MM.1S (cell line): ENCODE data around the gene KRTAP26-1.

Experiments
- DNase-seq: peaks from one replicate; pipeline ENCODE4 v3.0.0-alpha.2; 2015
- H2AFZ ChIP-seq: fragments of 300-600 bp; sonication (generic); 2 replicates; pipeline ENCODE4 v1.6.0; 2016; ENCODE audit warnings: antibody characterized with exemption, low read length
- H3F3A ChIP-seq: fragments of 300-600 bp; sonication (generic); 2 replicates; pipeline ENCODE4 v1.6.1; 2016; ENCODE audit warnings: mild to moderate bottlenecking, antibody characterized with exemption, low read length, moderate library complexity, mixed read lengths; ENCODE audit not compliant: insufficient read depth
- H3K27ac ChIP-seq: fragments of 300-600 bp; sonication (generic); 2 replicates; pipeline ENCODE4 v1.5.1; 2016; ENCODE audit warnings: mild to moderate bottlenecking, low read length
- H3K27me3 ChIP-seq: fragments of 300-600 bp; sonication (generic); replicated peaks from 2 replicates; pipeline ENCODE4 v1.6.0; 2016; ENCODE audit warnings: low read length; ENCODE audit not compliant: insufficient read depth
- H3K36me3 ChIP-seq: fragments of 300-600 bp; sonication (generic); replicated peaks from 2 replicates; pipeline ENCODE4 v1.6.1; 2016; ENCODE audit warnings: mild to moderate bottlenecking, low read length, mixed read lengths; ENCODE audit not compliant: insufficient read depth
- H3K4me1 ChIP-seq: fragments of 300-600 bp; sonication (generic); 2 replicates; pipeline ENCODE4 v1.6.1; 2016; ENCODE audit warnings: low read length, mixed read lengths
- H3K4me2 ChIP-seq: fragments of 300-600 bp; sonication (generic); 2 replicates; pipeline ENCODE4 v1.6.0; 2016; ENCODE audit warnings: low read depth, low read length
- H3K4me3 ChIP-seq: fragments of 300-600 bp; sonication (generic); 2 replicates; pipeline ENCODE4 v1.5.1; 2016; ENCODE audit warnings: low read length, mixed read lengths
- H3K79me2 ChIP-seq: fragments of 300-600 bp; sonication (generic); 2 replicates; pipeline ENCODE4 v1.6.1; 2016; ENCODE audit warnings: mixed run types, low read length, mixed read lengths
- H3K9ac ChIP-seq: fragments of 300-600 bp; sonication (generic); 2 replicates; pipeline ENCODE4 v1.6.1; 2016; ENCODE audit warnings: low read length, mixed read lengths
- H3K9me2 ChIP-seq: fragments of 300-600 bp; sonication (generic); replicated peaks from 2 replicates; pipeline ENCODE4 v1.6.1; 2016; ENCODE audit warnings: mild to moderate bottlenecking, low read length, mixed read lengths; ENCODE audit not compliant: insufficient read depth
- H3K9me3 ChIP-seq: fragments of 300-600 bp; sonication (generic); replicated peaks from 2 replicates; pipeline ENCODE4 v1.6.1; 2016; ENCODE audit warnings: mild to moderate bottlenecking, low read length, mixed read lengths; ENCODE audit not compliant: insufficient read depth
- H4K20me1 ChIP-seq: fragments of 300-600 bp; sonication (generic); 2 replicates; pipeline ENCODE4 v1.6.1; 2016; ENCODE audit warnings: mild to moderate bottlenecking, low read length, moderate library complexity, mixed read lengths; ENCODE audit not compliant: insufficient read depth
- EZH2 ChIP-seq: fragments of 300-600 bp; sonication (generic); optimal IDR thresholded peaks from 2 replicates; pipeline ENCODE3; 2017; ENCODE audit warnings: low read depth, mild to moderate bottlenecking, antibody characterized with exemption, low read length, mixed read lengths
- EZH2phosphoT487 ChIP-seq: fragments of 300-600 bp; sonication (generic); IDR thresholded peaks from 2 replicates; pipeline ENCODE4 v1.6.1; 2018; ENCODE audit warnings: antibody characterized with exemption, low read length
- TF ChIP-seq, protein P1 (sequence below): fragments of 300-600 bp; sonication (generic); IDR thresholded peaks from 2 replicates; pipeline ENCODE4 v1.5.1; 2016; ENCODE audit warnings: antibody characterized with exemption, low read length, mixed read lengths

Gene KRTAP26-1

DNA sequence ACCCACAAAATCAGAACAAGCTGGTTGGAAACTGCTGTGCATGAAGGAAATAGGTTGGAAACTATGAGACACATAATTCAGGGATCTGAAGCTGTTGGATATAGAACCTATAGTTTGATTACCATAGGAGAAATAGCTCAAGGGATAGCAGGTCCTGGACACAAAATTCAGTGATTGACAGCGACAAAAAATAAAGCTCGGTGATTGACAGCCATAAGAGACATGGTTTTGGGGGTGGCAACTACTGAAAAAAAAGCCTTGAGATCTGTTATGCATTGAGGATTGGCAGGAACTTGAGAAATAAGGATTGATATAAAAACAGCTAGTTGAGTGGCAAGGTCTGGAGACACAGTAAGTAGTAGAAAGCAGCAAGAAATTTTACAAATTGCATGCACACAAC lies 30.9 kb downstream of the KRTAP26-1 start, which contains the start of gene KRTAP25-1:
TSS of gene KRTAP25-1 (minus strand) at position 300 of the 400 bp plus-strand sequence. CDS start at position 276, 24 bp downstream.
- no peak for DNase-seq
- H3K9me2 ChIP-seq: no peaks in the 10 kb centered on the region; the same call in 1 of the 2 replicates
- no peaks in the 10 kb centered on the region for H3K4me1 ChIP-seq
- TF ChIP-seq, protein P1, sequence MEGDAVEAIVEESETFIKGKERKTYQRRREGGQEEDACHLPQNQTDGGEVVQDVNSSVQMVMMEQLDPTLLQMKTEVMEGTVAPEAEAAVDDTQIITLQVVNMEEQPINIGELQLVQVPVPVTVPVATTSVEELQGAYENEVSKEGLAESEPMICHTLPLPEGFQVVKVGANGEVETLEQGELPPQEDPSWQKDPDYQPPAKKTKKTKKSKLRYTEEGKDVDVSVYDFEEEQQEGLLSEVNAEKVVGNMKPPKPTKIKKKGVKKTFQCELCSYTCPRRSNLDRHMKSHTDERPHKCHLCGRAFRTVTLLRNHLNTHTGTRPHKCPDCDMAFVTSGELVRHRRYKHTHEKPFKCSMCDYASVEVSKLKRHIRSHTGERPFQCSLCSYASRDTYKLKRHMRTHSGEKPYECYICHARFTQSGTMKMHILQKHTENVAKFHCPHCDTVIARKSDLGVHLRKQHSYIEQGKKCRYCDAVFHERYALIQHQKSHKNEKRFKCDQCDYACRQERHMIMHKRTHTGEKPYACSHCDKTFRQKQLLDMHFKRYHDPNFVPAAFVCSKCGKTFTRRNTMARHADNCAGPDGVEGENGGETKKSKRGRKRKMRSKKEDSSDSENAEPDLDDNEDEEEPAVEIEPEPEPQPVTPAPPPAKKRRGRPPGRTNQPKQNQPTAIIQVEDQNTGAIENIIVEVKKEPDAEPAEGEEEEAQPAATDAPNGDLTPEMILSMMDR: no peak
- TF ChIP-seq EZH2phosphoT487 (no peak), EZH2 (no peak)
- H3K4me2 ChIP-seq: no peak within 1 kb of the TSS
- no peaks in the 10 kb centered on the region for H3K79me2 ChIP-seq
- H3K27me3 ChIP-seq: no peaks in the 10 kb centered on the region
- no peaks in the 10 kb centered on the region for H3K36me3 ChIP-seq
- H3K4me3 ChIP-seq: no peak within 1 kb of the TSS
- no peaks in the 10 kb centered on the region for H3F3A ChIP-seq
- H3K9me3 ChIP-seq: no peaks in the 10 kb centered on the region
- no peak within 1 kb of the TSS for H2AFZ ChIP-seq
- no peak within 1 kb of the TSS for H3K27ac ChIP-seq
- H3K9ac ChIP-seq: no peak within 1 kb of the TSS
- H4K20me1 ChIP-seq: no peaks in the 10 kb centered on the region

DNA sequence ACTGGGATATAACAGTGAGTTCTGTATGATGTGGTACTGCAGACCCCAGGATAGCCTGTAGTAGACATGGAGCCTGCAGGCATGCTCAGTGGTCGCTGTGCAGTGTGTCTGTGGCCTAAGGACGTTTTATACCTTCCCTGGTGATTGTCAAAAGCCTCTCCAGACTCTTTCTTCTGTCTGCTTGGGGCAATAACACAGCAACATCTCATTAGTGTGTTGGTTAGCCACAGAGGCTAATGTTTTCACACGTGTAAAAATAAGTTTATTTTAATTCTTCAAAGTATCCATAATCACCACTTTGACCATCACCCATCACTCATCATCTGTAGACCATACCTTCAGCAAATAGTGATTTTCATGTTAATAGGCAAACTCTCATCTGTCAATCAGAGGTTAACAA lies 37.3 kb downstream of the KRTAP26-1 start, which contains the start of gene KRTAP24-1:
TSS of gene KRTAP24-1 (minus strand) at position 101 of the 400 bp plus-strand sequence. CDS start at position 83, 18 bp downstream.
- no peak within 1 kb of the TSS for H3K27ac ChIP-seq
- TF ChIP-seq, protein P1: no peak
- TF ChIP-seq EZH2 (no peak), EZH2phosphoT487 (no peak)
- no peaks in the 10 kb centered on the region for H3K36me3 ChIP-seq
- no peaks in the 10 kb centered on the region for H3K27me3 ChIP-seq
- H3F3A ChIP-seq: no peaks in the 10 kb centered on the region
- H3K9me2 ChIP-seq: no peaks in the 10 kb centered on the region
- no peaks in the 10 kb centered on the region for H3K79me2 ChIP-seq
- H3K4me1 ChIP-seq: no peaks in the 10 kb centered on the region
- no peak for DNase-seq
- H3K9me3 ChIP-seq: no peaks in the 10 kb centered on the region
- no peak within 1 kb of the TSS for H3K4me3 ChIP-seq
- no peak within 1 kb of the TSS for H3K9ac ChIP-seq
- H3K4me2 ChIP-seq: no peak within 1 kb of the TSS
- no peak within 1 kb of the TSS for H2AFZ ChIP-seq
- H4K20me1 ChIP-seq: no peaks in the 10 kb centered on the region

DNA sequence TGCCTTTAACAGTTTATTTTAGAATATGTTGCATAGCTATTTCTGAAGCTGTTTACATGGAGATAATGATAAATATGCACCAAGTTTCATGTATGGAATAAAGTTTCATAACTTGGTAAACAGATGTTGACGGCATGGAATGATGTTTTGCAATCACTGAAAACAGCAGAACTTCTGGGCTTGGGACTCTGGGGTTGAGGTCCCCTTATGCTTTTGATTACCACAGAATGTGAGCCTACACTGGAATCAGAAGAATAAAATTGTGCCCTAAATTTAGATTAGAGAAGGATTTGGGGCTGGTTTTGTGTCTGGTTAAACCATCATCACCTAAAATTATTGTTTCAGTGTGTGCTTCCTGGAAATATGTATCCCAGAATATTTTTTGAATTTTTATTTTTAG lies 48.5 kb downstream of the KRTAP26-1 start:
- H3K27me3 ChIP-seq: no peaks in the 10 kb centered on the region
- DNase-seq: no peak
- H3F3A ChIP-seq: no peaks in the 10 kb centered on the region
- no peaks in the 10 kb centered on the region for H4K20me1 ChIP-seq
- H3K4me3 ChIP-seq: no peak overlapping the region
- no peaks in the 10 kb centered on the region for H3K36me3 ChIP-seq
- no peaks in the 10 kb centered on the region; the same call in 1 of the 2 replicates for H3K9me2 ChIP-seq
- H3K27ac ChIP-seq: no peak overlapping the region
- H3K9ac ChIP-seq: no peak overlapping the region
- TF ChIP-seq, protein P1: no peak
- TF ChIP-seq EZH2 (no peak), EZH2phosphoT487 (no peak)
- H3K4me2 ChIP-seq: no peak overlapping the region
- no peak overlapping the region for H2AFZ ChIP-seq
- H3K9me3 ChIP-seq: no peaks in the 10 kb centered on the region
- H3K79me2 ChIP-seq: no peaks in the 10 kb centered on the region
- no peaks in the 10 kb centered on the region for H3K4me1 ChIP-seq
